HepG2 (cell line): ENCODE data around the gene CLPTM1. TPM values are rescaled to one million over a fixed set of nuclear protein-coding genes. Genes with fewer than 3 reads are reported as not detected.
A peak's percentile ranks its signal among the peaks of the same experiment; 100 is the strongest.

Source experiments
- ASH2L ChIP-seq: fragments of 300-600, 200-600 bp; sonication (generic); IDR thresholded peaks from 2 replicates; pipeline ENCODE4 v1.7.0; 2017; ENCODE audit warnings: low read depth, mild to moderate bottlenecking, moderate library complexity, mixed read lengths, low read length; ENCODE audit not compliant: insufficient read length
- GATAD2A ChIP-seq: IDR thresholded peaks from 2 replicates; pipeline ENCODE4 v1.6.1; 2016
- GFI1 ChIP-seq: sonication (generic); formaldehyde crosslinking; IDR thresholded peaks from 2 replicates; pipeline ENCODE4 v1.5.0; 2020; ENCODE audit warnings: missing genetic modification reagents, mild to moderate bottlenecking, borderline replicate concordance
- KAT8 ChIP-seq: IDR thresholded peaks from 2 replicates; pipeline ENCODE4 v1.6.1; 2016; ENCODE audit warnings: missing genetic modification reagents, missing compliant biosample characterization
- MAZ ChIP-seq, 2 experiments: sonication (generic) in 1 of 2; formaldehyde crosslinking in 1 of 2; IDR thresholded peaks; 2 replicates each; pipeline versions ENCODE4 v1.5.0 to v1.6.1; 2012 to 2020; ENCODE audit warnings: low read depth in 2 of 2, mild to moderate bottlenecking in 2 of 2, borderline replicate concordance in 1 of 2, improper control_type of control experiment in 1 of 2, low read length in 1 of 2, missing genetic modification reagents in 1 of 2, moderate library complexity in 1 of 2
- MBNL3 ChIP-seq: fragments of 250-450 bp; sonication (Bioruptor Pico); conservative IDR thresholded peaks from 2 replicates; pipeline ENCODE4 v1.8.0; 2022; ENCODE audit warnings: mild to moderate bottlenecking, inconsistent platforms
- NFE2L1 ChIP-seq: sonication (generic); formaldehyde crosslinking; IDR thresholded peaks from 2 replicates; pipeline ENCODE4 v1.4.0; 2020; ENCODE audit warnings: missing genetic modification reagents, mild to moderate bottlenecking, borderline replicate concordance
- NR2F2 ChIP-seq: IDR thresholded peaks from 2 replicates; pipeline ENCODE4 v1.6.1; 2012; ENCODE audit warnings: low read depth, inconsistent platforms, borderline replicate concordance
- RBFOX2 ChIP-seq: fragments of 200-400 bp; formaldehyde crosslinking; IDR thresholded peaks from 2 replicates; pipeline ENCODE4 v1.6.1; 2017; ENCODE audit warnings: low read depth, mild to moderate bottlenecking, low read length
- SMC3 ChIP-seq: IDR thresholded peaks from 2 replicates; pipeline ENCODE4 v1.6.1; 2011; ENCODE audit warnings: low read length, improper control_type of control experiment
- SNRNP70 ChIP-seq: fragments of 200-400 bp; formaldehyde crosslinking; IDR thresholded peaks from 2 replicates; pipeline ENCODE4 v1.6.1; 2017; ENCODE audit warnings: mild to moderate bottlenecking, low read depth, low read length, moderate library complexity
- ZBTB7B ChIP-seq: sonication (generic); formaldehyde crosslinking; IDR thresholded peaks from 2 replicates; pipeline ENCODE4 v1.4.0; 2020; ENCODE audit warnings: missing genetic modification reagents
- ZC3H4 ChIP-seq: sonication (generic); formaldehyde crosslinking; IDR thresholded peaks from 2 replicates; pipeline ENCODE4 v1.4.0; 2020; ENCODE audit warnings: missing genetic modification reagents, borderline replicate concordance
- ZNF224 ChIP-seq: sonication (generic); formaldehyde crosslinking; IDR thresholded peaks from 2 replicates; pipeline ENCODE4 v1.5.0; 2020; ENCODE audit warnings: mild to moderate bottlenecking, missing genetic modification reagents
- ZNF251 ChIP-seq: sonication (generic); formaldehyde crosslinking; IDR thresholded peaks from 2 replicates; pipeline ENCODE4 v1.9.0; 2021; ENCODE audit warnings: mild to moderate bottlenecking, missing genetic modification reagents
- ZNF33B ChIP-seq: sonication (generic); formaldehyde crosslinking; IDR thresholded peaks from 2 replicates; pipeline ENCODE4 v1.5.1; 2020; ENCODE audit warnings: mild to moderate bottlenecking, missing genetic modification reagents
- ZNF598 ChIP-seq: sonication (generic); formaldehyde crosslinking; IDR thresholded peaks from 2 replicates; pipeline ENCODE4 v1.5.1; 2020; ENCODE audit warnings: mild to moderate bottlenecking, missing genetic modification reagents, borderline replicate concordance
- polyA plus RNA-seq, 8 experiments: library from polyadenylated mRNA; depleted of rRNA in 3 of 8; stranded (reverse) in 7 of 8; unstranded in 1 of 8; fragments of >200 nt; fragmentation: Illumina TruSeq in 4 of 8; extraction: Trizol in 4 of 8; gene quantifications; 2 replicates each; pipeline versions ENCODE4 v1.2.1 to v1.2.3, GENCODE V29; 2011 to 2016; ENCODE audit warnings: low read depth in 4 of 8, missing spikeins in 1 of 8, mixed read lengths in 1 of 8; ENCODE audit not compliant: insufficient read depth in 1 of 8
- total RNA-seq, 5 experiments: library from RNA; depleted of rRNA; stranded (reverse); fragments of >200 nt; fragmentation: Illumina TruSeq; extraction: Trizol; gene quantifications; 2 replicates each; pipeline ENCODE4 v1.2.3, GENCODE V29; 2016; ENCODE audit warnings: low read depth in 1 of 5
- TF ChIP-seq, protein P1 (sequence below): sonication (generic); formaldehyde crosslinking; IDR thresholded peaks from 2 replicates; pipeline ENCODE4 v1.5.0; 2020; ENCODE audit warnings: mild to moderate bottlenecking, missing genetic modification reagents, moderate library complexity
- TF ChIP-seq, protein P2 (sequence below): sonication (generic); formaldehyde crosslinking; IDR thresholded peaks from 2 replicates; pipeline ENCODE4 v1.8.0; 2023; ENCODE audit warnings: mild to moderate bottlenecking, missing genetic modification reagents
- TF ChIP-seq, protein P3 (sequence below): sonication (generic); formaldehyde crosslinking; IDR thresholded peaks from 2 replicates; pipeline ENCODE4 v1.8.1; 2023; ENCODE audit warnings: mild to moderate bottlenecking, missing genetic modification reagents
- TF ChIP-seq, protein P4 (sequence below): sonication (generic); formaldehyde crosslinking; IDR thresholded peaks from 2 replicates; pipeline ENCODE4 v1.4.0; 2020; ENCODE audit warnings: missing genetic modification reagents

CLPTM1 gene
- total and polyA plus RNA-seq, 2 of the 13 experiments (the other 11 are each of a cell fraction or from before 2014, with no cell fraction given), result 34.9 to 42.8 TPM

DNA sequence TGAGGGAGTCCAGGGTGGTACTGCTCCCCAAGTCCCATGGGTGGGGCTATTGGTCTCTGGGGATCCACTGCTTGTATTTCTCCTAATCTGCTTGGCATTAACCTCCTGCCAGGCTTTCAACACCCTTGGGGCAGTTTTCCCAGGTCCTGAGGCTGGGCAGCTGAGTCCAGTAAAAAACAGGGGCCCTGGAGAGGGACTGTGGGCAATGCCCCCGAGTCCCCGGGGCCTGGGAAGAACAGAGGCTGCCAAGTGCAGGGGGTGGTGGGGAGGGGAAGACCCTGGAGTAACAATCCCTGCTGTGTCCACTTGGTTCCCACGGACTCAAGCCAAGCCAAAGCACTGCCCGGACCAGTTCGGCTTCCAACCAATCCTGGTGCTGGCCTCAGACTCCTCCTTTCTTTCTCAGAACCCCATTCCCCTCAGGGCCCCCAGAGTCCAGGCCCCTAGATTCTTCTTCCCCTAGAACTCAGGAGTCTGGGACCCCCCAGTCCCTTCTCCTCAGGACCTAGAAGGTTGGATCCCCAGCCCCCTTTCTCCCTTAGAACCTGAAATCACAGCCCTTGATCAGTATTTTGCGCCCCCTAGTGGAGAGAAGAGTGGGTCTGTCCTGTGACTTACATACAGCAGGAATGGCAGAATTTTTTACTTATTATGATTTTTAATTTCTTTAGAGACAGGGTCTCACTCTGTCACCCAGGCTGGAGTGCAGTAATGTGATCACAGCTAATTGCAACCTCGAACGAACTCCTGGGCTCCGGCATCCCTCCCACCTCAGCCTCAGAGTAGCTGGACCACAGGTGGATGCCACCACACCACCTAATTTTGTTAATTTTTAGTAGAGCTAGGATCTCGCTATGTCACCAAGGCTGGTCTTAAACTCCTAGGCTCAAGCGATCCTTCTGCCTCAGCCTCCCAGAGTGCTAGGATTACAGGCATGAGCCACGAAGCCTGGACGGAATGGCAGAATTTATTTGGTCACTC is 3.7 kb upstream of the CLPTM1 start (continued):
- TF ChIP-seq, protein P1, sequence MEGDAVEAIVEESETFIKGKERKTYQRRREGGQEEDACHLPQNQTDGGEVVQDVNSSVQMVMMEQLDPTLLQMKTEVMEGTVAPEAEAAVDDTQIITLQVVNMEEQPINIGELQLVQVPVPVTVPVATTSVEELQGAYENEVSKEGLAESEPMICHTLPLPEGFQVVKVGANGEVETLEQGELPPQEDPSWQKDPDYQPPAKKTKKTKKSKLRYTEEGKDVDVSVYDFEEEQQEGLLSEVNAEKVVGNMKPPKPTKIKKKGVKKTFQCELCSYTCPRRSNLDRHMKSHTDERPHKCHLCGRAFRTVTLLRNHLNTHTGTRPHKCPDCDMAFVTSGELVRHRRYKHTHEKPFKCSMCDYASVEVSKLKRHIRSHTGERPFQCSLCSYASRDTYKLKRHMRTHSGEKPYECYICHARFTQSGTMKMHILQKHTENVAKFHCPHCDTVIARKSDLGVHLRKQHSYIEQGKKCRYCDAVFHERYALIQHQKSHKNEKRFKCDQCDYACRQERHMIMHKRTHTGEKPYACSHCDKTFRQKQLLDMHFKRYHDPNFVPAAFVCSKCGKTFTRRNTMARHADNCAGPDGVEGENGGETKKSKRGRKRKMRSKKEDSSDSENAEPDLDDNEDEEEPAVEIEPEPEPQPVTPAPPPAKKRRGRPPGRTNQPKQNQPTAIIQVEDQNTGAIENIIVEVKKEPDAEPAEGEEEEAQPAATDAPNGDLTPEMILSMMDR (CRISPR knock-in tag), result peak; percentile 79
- TF ChIP-seq, protein P2, sequence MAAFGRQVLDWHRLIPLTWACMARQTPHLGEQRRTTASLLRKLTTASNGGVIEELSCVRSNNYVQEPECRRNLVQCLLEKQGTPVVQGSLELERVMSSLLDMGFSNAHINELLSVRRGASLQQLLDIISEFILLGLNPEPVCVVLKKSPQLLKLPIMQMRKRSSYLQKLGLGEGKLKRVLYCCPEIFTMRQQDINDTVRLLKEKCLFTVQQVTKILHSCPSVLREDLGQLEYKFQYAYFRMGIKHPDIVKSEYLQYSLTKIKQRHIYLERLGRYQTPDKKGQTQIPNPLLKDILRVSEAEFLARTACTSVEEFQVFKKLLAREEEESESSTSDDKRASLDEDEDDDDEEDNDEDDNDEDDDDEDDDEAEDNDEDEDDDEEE (CRISPR knock-in tag), result peak; percentile 43; the same call in 1 of the 2 replicates
- TF ChIP-seq ZNF224 (peak; percentile 63; the same call in 1 of the 2 replicates), GFI1 (CRISPR knock-in tag) (peak; percentile 52; the same call in 1 of the 2 replicates), SNRNP70 (no peak), RBFOX2 (peak; percentile 66), ZNF598 (CRISPR knock-in tag) (0 out of 2 replicates have a peak, but pooled peaks have one; percentile 42), ZBTB7B (peak; percentile 57; the same call in 1 of the 2 replicates), ASH2L (peak; percentile 34), ZNF251 (CRISPR knock-in tag) (no peak), NFE2L1 (CRISPR knock-in tag) (no peak), ZNF33B (0 out of 2 replicates have a peak, but pooled peaks have one; percentile 69), ZC3H4 (CRISPR knock-in tag) (no peak), MBNL3 (CRISPR knock-in tag) (no peak), SMC3 (peak; percentile 93), MAZ (IDR thresholded peaks at IDR 0.05; ENCODE audit: borderline replicate concordance, low read depth, low read length) (peak; percentile 56; the same call in 1 of the 2 replicates), MAZ (CRISPR knock-in tag; IDR thresholded peaks at IDR 0.05; ENCODE audit: low read depth) (peak; percentile 16; the same call in 1 of the 2 replicates), GATAD2A (CRISPR knock-in tag) (peak; percentile 48; the same call in 1 of the 2 replicates), NR2F2 (no peak), KAT8 (0 out of 2 replicates have a peak, but pooled peaks have one; percentile 48)
- TF ChIP-seq, protein P3, sequence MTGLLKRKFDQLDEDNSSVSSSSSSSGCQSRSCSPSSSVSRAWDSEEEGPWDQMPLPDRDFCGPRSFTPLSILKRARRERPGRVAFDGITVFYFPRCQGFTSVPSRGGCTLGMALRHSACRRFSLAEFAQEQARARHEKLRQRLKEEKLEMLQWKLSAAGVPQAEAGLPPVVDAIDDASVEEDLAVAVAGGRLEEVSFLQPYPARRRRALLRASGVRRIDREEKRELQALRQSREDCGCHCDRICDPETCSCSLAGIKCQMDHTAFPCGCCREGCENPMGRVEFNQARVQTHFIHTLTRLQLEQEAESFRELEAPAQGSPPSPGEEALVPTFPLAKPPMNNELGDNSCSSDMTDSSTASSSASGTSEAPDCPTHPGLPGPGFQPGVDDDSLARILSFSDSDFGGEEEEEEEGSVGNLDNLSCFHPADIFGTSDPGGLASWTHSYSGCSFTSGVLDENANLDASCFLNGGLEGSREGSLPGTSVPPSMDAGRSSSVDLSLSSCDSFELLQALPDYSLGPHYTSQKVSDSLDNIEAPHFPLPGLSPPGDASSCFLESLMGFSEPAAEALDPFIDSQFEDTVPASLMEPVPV, result 0 out of 2 replicates have a peak, but pooled peaks have one; percentile 47
- TF ChIP-seq, protein P4, sequence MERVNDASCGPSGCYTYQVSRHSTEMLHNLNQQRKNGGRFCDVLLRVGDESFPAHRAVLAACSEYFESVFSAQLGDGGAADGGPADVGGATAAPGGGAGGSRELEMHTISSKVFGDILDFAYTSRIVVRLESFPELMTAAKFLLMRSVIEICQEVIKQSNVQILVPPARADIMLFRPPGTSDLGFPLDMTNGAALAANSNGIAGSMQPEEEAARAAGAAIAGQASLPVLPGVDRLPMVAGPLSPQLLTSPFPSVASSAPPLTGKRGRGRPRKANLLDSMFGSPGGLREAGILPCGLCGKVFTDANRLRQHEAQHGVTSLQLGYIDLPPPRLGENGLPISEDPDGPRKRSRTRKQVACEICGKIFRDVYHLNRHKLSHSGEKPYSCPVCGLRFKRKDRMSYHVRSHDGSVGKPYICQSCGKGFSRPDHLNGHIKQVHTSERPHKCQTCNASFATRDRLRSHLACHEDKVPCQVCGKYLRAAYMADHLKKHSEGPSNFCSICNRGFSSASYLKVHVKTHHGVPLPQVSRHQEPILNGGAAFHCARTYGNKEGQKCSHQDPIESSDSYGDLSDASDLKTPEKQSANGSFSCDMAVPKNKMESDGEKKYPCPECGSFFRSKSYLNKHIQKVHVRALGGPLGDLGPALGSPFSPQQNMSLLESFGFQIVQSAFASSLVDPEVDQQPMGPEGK (CRISPR knock-in tag), result peak; percentile 39
